PC-3 (cell line): ENCODE results near the gene SLCO3A1. TPM values are rescaled to one million over a fixed set of nuclear protein-coding genes. Genes with fewer than 3 reads are reported as not detected.

Experiments
- ATAC-seq: fragments of 200-7000 bp; cut with Tn5 transposase; 2 replicates; pipeline ENCODE4 v1.9.1; 2020; ENCODE audit warnings: mild to moderate bottlenecking, moderate library complexity
- BruUV-seq: library from RNA; stranded (reverse); fragments of 400-500 nt; replicated peaks from 2 replicates; lab custom pipeline; 2021; lab: Mats Ljungman, UMichigan
- CTCF ChIA-PET: fragments of 300-600 bp; sonication (Branson Sonifier 250); formaldehyde crosslinking; loops from one replicate; lab custom pipeline; 2022; ENCODE audit warnings: antibody characterized with exemption; lab: Charles Lee
- POLR2A ChIA-PET: fragments of 300-600 bp; sonication (Branson Sonifier 250); formaldehyde crosslinking; loops from one replicate; lab custom pipeline; 2022; ENCODE audit warnings: antibody characterized with exemption; ENCODE audit not compliant: unreplicated experiment; lab: Charles Lee
- DNase-seq: peaks from one replicate; pipeline ENCODE4 v3.0.0-alpha.2; 2015
- H2AFZ ChIP-seq: fragments of 300-600 bp; sonication (generic); 2 replicates; pipeline ENCODE4 v1.6.0; 2016; ENCODE audit warnings: antibody characterized with exemption, low read length
- H3F3A ChIP-seq: fragments of 300-600 bp; sonication (generic); one replicate; pipeline ENCODE4 v1.6.0; 2017; ENCODE audit warnings: antibody characterized with exemption, low read length, control low read depth, mild to moderate bottlenecking; ENCODE audit not compliant: unreplicated experiment
- H3K27ac ChIP-seq: fragments of 300-600 bp; sonication (generic); 2 replicates; pipeline ENCODE4 v1.5.1; 2016; ENCODE audit warnings: mild to moderate bottlenecking, low read length
- H3K27me3 ChIP-seq: fragments of 300-600 bp; sonication (generic); 2 replicates; pipeline ENCODE4 v1.6.1; 2016; ENCODE audit warnings: low read length, mixed read lengths
- H3K36me3 ChIP-seq: fragments of 300-600 bp; sonication (generic); 2 replicates; pipeline ENCODE4 v1.6.1; 2016; ENCODE audit warnings: low read depth, mixed run types, low read length, mixed read lengths
- H3K4me1 ChIP-seq: fragments of 300-600 bp; sonication (generic); 2 replicates; pipeline ENCODE4 v1.5.1; 2016; ENCODE audit warnings: low read length; ENCODE audit not compliant: insufficient read depth
- H3K4me2 ChIP-seq: fragments of 300-600 bp; sonication (generic); 2 replicates; pipeline ENCODE4 v1.6.0; 2016; ENCODE audit warnings: low read length
- H3K4me3 ChIP-seq: fragments of 300-600 bp; sonication (generic); 2 replicates; pipeline ENCODE4 v1.5.1; 2016; ENCODE audit warnings: mild to moderate bottlenecking, low read length, mixed read lengths
- H3K79me2 ChIP-seq: fragments of 300-600 bp; sonication (generic); 2 replicates; pipeline ENCODE4 v1.6.1; 2017; ENCODE audit warnings: low read length, mixed read lengths
- H3K9ac ChIP-seq: fragments of 300-600 bp; sonication (generic); 2 replicates; pipeline ENCODE4 v1.6.0; 2016; ENCODE audit warnings: mild to moderate bottlenecking, low read length
- H3K9me2 ChIP-seq: fragments of 300-600 bp; sonication (generic); replicated peaks from 2 replicates; pipeline ENCODE4 v1.6.1; 2016; ENCODE audit warnings: mixed run types, low read length, mixed read lengths
- H3K9me3 ChIP-seq: fragments of 300-600 bp; sonication (generic); 2 replicates; pipeline ENCODE4 v1.6.1; 2016; ENCODE audit warnings: low read length, mixed read lengths
- H4K20me1 ChIP-seq: fragments of 300-600 bp; sonication (generic); 2 replicates; pipeline ENCODE4 v1.6.1; 2016; ENCODE audit warnings: low read length, mixed read lengths
- CTCF ChIP-seq: fragments of 300-600 bp; sonication (generic); conservative IDR thresholded peaks from 2 replicates; pipeline ENCODE4 v1.5.1; 2017; ENCODE audit warnings: antibody characterized with exemption, low read depth, mild to moderate bottlenecking, low read length
- EZH2 ChIP-seq: fragments of 300-600 bp; sonication (generic); IDR thresholded peaks from one replicate; pipeline ENCODE4 v1.6.1; 2017; ENCODE audit warnings: antibody characterized with exemption, mild to moderate bottlenecking, low read length; ENCODE audit not compliant: unreplicated experiment
- EZH2phosphoT487 ChIP-seq: fragments of 300-600 bp; sonication (generic); IDR thresholded peaks from 2 replicates; pipeline ENCODE4 v1.6.1; 2018; ENCODE audit warnings: mild to moderate bottlenecking, antibody characterized with exemption, low read length, borderline replicate concordance
- intact Hi-C: fragments of 100-400 bp; cut with micrococcal nuclease; formaldehyde crosslinking; loops from 2 replicates; pipeline ENCODE4 v1.9.0; 2023
- total RNA-seq: library from RNA; depleted of rRNA; stranded (reverse); fragments of >200 nt; gene quantifications from 2 replicates; pipeline ENCODE4 v1.2.3, GENCODE V29; 2014

The SLCO3A1 gene
- total RNA-seq, 1 experiment from 2014 or later, result 0.07 TPM

GRCh38 chr15:92061511-92062195 is 208.1 kb downstream of the SLCO3A1 start:
- BruUV-seq, result no TSS peak
- Histone ChIP-seq H4K20me1 (no peaks in the 10 kb centered on the region), H3K4me3 (no peak overlapping the region), H3F3A (no peaks in the 10 kb centered on the region), H3K27ac (no peak overlapping the region), H2AFZ (no peak overlapping the region), H3K9me2 (no peaks in the 10 kb centered on the region), H3K4me2 (no peak overlapping the region), H3K27me3 (peaks cover 48% of the 10 kb centered on the region), H3K79me2 (no peaks in the 10 kb centered on the region), H3K9ac (no peak overlapping the region), H3K9me3 (no peaks in the 10 kb centered on the region), H3K36me3 (no peaks in the 10 kb centered on the region), H3K4me1 (no peaks in the 10 kb centered on the region)
- no peak for DNase-seq
- intact Hi-C loops, result no loop called here
- ATAC-seq, result no peak
- ChIA-PET POLR2A (no interaction called here), CTCF (interaction anchor here (0.6 kb wide), 1 partner anchor 973 kb away, joined by 3 read pairs; no protein-coding TSS in a partner anchor)
- TF ChIP-seq CTCF (no peak), EZH2phosphoT487 (no peak), EZH2 (no peak)

- Histone ChIP-seq H3K4me1 (no peaks in the 10 kb centered on the region), H3K4me2 (no peak overlapping the region), H2AFZ (no peak overlapping the region), H3K27me3 (peaks cover 46% of the 10 kb centered on the region), H3K4me3 (no peak overlapping the region), H3K79me2 (no peaks in the 10 kb centered on the region), H3K9ac (no peak overlapping the region), H3K9me2 (no peaks in the 10 kb centered on the region), H3K27ac (no peak overlapping the region), H3K36me3 (no peaks in the 10 kb centered on the region), H3F3A (no peaks in the 10 kb centered on the region), H3K9me3 (no peaks in the 10 kb centered on the region), H4K20me1 (no peaks in the 10 kb centered on the region)
- POLR2A ChIA-PET, result no interaction called here
- intact Hi-C loops, result no loop called here
- TF ChIP-seq CTCF (no peak), EZH2 (no peak), EZH2phosphoT487 (no peak)
- BruUV-seq, result no TSS peak
- CTCF ChIA-PET, result no interaction called here
- DNase-seq (no peak), ATAC-seq (no peak)
Measured at GRCh38 chr15:92062505-92062904, 209.0 kb downstream of the SLCO3A1 start.

DNA sequence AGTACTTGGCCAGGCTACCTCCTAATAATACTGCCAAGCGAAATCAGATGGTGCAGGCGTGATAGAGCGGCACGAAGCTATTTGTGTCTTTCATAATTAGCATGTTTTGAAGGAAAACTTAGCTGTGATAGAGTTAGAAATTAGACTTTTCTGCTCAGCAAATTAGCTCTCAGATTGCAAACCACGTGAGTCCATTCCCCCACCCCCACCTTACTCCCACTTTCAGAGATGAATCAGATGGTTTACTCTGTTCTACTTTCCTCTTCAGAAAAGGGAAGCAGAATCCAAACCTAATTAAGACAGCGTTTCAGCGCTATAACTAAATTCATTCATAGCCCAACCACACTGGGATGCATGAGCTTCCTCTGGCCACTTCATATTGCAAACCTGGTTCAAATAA is 214.6 kb downstream of the SLCO3A1 start:
- Histone ChIP-seq H3K4me3 (no peak overlapping the region), H3K4me2 (no peak overlapping the region), H3K79me2 (no peaks in the 10 kb centered on the region), H2AFZ (no peak overlapping the region), H3F3A (no peaks in the 10 kb centered on the region), H3K9me3 (no peaks in the 10 kb centered on the region), H3K9ac (no peak overlapping the region), H3K27ac (no peak overlapping the region), H3K9me2 (no peaks in the 10 kb centered on the region), H3K27me3 (peaks cover 26% of the 10 kb centered on the region), H3K4me1 (no peaks in the 10 kb centered on the region), H4K20me1 (no peaks in the 10 kb centered on the region), H3K36me3 (no peaks in the 10 kb centered on the region)
- DNase-seq (no peak), ATAC-seq (no peak)
- TF ChIP-seq EZH2phosphoT487 (no peak), CTCF (no peak)
- intact Hi-C loops, result no loop called here
- ChIA-PET CTCF (no interaction called here), POLR2A (no interaction called here)
- no TSS peak for BruUV-seq
